Regular cardiac myocyte (primary cell): Measurements from ENCODE around the gene C18orf32. TPM values are rescaled to one million over a fixed set of nuclear protein-coding genes. Genes with fewer than 3 reads are reported as not detected.

Source experiments
- total RNA-seq: library from RNA; depleted of rRNA; stranded (reverse); fragments of >200 nt; gene quantifications from 2 replicates; pipeline ENCODE4 v1.2.3, GENCODE V29; 2014

C18orf32 gene
- 13.4 and 23.4 TPM in 2 replicates for total RNA-seq

DNA sequence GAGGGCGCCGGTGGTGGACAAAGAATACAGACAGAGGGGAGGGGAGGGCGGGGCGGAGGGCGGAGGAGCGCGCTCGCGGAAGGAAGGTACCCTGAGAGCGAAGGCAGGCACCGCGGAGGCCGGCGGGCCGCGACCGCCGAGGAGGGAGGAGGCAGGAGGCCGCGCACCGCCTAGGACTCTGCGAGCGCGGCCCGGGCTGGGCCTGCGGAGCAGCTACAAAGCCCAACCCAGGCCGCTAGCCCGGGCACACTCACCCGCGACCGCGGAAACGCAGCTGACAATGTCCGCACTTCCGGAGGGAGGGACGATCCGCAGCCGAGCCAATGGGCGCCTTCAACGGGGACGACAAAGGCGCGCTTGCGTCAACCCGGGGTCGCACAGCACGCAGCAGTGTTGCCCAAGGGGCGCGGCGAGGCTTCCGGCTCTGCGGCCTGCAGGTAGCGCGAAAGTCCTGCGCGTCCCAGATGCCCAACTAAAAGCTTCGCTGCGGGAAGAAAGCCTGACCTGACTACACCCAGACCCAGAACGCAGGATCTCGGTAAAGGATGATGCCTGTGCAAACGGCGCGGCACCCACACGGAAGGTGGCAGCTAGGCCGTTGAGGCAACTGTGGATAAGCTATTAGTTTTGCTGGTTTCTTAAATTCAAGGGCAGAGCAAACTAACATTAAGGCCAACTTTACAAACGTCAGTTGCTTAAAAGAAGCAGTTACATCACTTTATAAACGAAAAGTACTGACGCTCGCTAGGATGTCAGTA, at the start of gene C18orf32:
C18orf32 (minus strand) TSS at position 282 of the 758 bp plus-strand sequence. CDS start 3,486 bp downstream, outside the sequence.

GRCh38 chr18:49491857-49492693, 5.0 kb upstream of the C18orf32 start, which contains the start of gene RPL17:
Gene RPL17, minus strand, starts transcription at chr18:49492465.

Other genes starting within 250 kb of the C18orf32 start
- gene DYM, start 26.6 kb downstream of the C18orf32 start, total RNA-seq: 24.7 and 52.4 TPM in 2 replicates
- 2,622 and 2,984 TPM in 2 replicates for gene RPL17, start 5.2 kb upstream of the C18orf32 start, total RNA-seq
- 24.5 and 48.9 TPM in 2 replicates for gene LIPG, start 74.8 kb upstream of the C18orf32 start, total RNA-seq